Common myeloid progenitor, CD34-positive (primary cell): ENCODE measurements around the gene TMTC3.

Experiments used
- CTCF ChIA-PET: fragments of 350-600 bp; sonication (Branson Sonifier 250); formaldehyde crosslinking; loops from one replicate; lab custom pipeline; 2021; ENCODE audit warnings: antibody characterized with exemption; lab: Charles Lee
- POLR2A ChIA-PET: fragments of 350-600 bp; sonication (Branson Sonifier 250); formaldehyde crosslinking; loops from one replicate; lab custom pipeline; 2021; ENCODE audit warnings: antibody characterized with exemption; lab: Charles Lee
- DNase-seq, 3 donors: peaks; one replicate each; pipeline versions ENCODE4 v3.0.0 to v3.0.0-alpha.2; 2013
- H3K27ac ChIP-seq, 2 experiments: 1 replicate in 1 of 2; 2 replicates in 1 of 2; pipeline ENCODE4 v1.7.0; 2013; ENCODE audit warnings: inconsistent platforms in 2 of 2, low read length in 2 of 2, mild to moderate bottlenecking in 2 of 2, low read depth in 1 of 2, moderate library complexity in 1 of 2; ENCODE audit not compliant: severe bottlenecking in 2 of 2, insufficient read depth in 1 of 2, poor library complexity in 1 of 2
- H3K27me3 ChIP-seq, 5 experiments: replicated peaks in 2 of 5; 1 replicate in 3 of 5; 2 replicates in 2 of 5; pipeline versions ENCODE4 v1.6.1 to v1.7.0; 2013; ENCODE audit warnings: low read length in 4 of 5, mild to moderate bottlenecking in 2 of 5, moderate library complexity in 2 of 5, inconsistent platforms in 1 of 5; ENCODE audit not compliant: insufficient read depth in 5 of 5, control insufficient read depth in 4 of 5
- H3K36me3 ChIP-seq, 4 experiments: 1 replicate in 2 of 4; 2 replicates in 2 of 4; pipeline versions ENCODE4 v1.6.1 to v1.7.0; 2013; ENCODE audit warnings: low read length in 3 of 4, control low read depth in 1 of 4, mild to moderate bottlenecking in 1 of 4; ENCODE audit not compliant: control insufficient read depth in 4 of 4, insufficient read depth in 4 of 4
- H3K4me1 ChIP-seq, 4 experiments: 1 replicate in 3 of 4; 2 replicates in 1 of 4; pipeline versions ENCODE4 v1.6.1 to v1.7.1; 2013; ENCODE audit warnings: low read length in 3 of 4, mild to moderate bottlenecking in 3 of 4, control low read depth in 1 of 4, inconsistent platforms in 1 of 4, moderate library complexity in 1 of 4; ENCODE audit not compliant: control insufficient read depth in 4 of 4, insufficient read depth in 4 of 4; ENCODE audit errors: control extremely low read depth in 1 of 4
- H3K4me3 ChIP-seq, 7 experiments: 1 replicate in 4 of 7; 2 replicates in 3 of 7; pipeline versions ENCODE4 v1.5.1 to v1.7.0; 2013; ENCODE audit warnings: mild to moderate bottlenecking in 7 of 7, low read length in 6 of 7, moderate library complexity in 6 of 7, inconsistent platforms in 2 of 7, low read depth in 2 of 7, control low read depth in 1 of 7; ENCODE audit not compliant: insufficient read depth in 4 of 7, control insufficient read depth in 1 of 7; ENCODE audit errors: extremely low read depth in 1 of 7
- H3K9me3 ChIP-seq, 5 experiments: 1 replicate in 4 of 5; 2 replicates in 1 of 5; pipeline versions ENCODE4 v1.6.1 to v1.7.1; 2013; ENCODE audit warnings: low read length in 4 of 5, mild to moderate bottlenecking in 2 of 5, inconsistent platforms in 1 of 5, low read depth in 1 of 5, moderate library complexity in 1 of 5; ENCODE audit not compliant: control insufficient read depth in 4 of 5, insufficient read depth in 2 of 5; ENCODE audit errors: control extremely low read depth in 1 of 5
- WGBS: methylation state at CpG from one replicate; pipeline ENCODE4 v1.1.5; 2013; ENCODE audit not compliant: insufficient coverage; 5-methylcytosine and 5-hydroxymethylcytosine counted together

TMTC3 gene

DNA sequence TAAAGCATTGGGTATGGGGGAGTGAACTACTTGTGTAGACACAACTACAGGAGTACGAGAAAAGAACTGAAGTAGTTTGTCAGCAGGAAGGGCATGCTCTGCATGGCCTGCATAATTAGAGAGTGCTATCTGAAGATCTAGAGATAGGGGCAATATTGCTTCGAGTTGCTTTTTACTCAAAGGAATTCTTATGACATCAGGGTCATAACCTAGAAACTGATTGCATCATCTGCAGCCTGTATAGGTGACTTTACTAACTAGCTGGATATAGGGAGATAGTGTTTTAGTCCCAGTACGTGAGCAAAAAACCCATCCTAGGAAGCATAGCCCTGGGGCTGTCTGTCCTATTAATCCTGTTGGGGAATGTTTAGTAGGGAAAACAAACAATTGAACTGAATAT is 39.8 kb downstream of the TMTC3 start:
- Histone ChIP-seq H3K4me1 (no peaks in the 10 kb centered on the region), H3K36me3 (peaks cover 2 to 63% (median 21%) of the 10 kb centered on the region in 4 experiments), H3K27ac (no peak overlapping the region), H3K9me3 (peaks cover 0 to 7% (median 5%) of the 10 kb centered on the region in 5 experiments), H3K4me3 (no peak overlapping the region), H3K27me3 (no peaks in the 10 kb centered on the region)
- ChIA-PET POLR2A (no interaction called here), CTCF (interaction anchor here (0.8 kb wide), 1 partner anchor 9 kb away, joined by 3 read pairs; no protein-coding TSS in a partner anchor)
- DNase-seq, result no peak
- 95% methylated on average over 3 of the region's 3 CpGs for WGBS

DNA sequence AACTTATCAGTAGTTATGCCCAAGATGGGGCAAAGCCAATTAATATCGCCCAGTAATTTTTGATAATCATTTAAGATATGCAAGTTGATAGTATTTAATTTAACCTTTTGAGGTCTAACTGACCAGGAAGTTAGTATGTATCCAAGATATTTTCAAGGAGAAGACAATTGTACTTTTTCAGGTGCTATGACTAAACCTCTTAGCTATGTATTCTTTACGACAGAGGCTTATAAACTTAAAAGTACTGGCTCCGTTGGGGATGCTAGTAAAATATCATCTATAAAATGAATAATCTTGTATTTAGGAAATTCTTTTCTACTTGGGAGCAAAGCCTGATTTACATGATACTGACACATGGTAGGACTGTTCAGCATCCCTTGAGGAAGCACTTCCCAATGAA is 40.3 kb downstream of the TMTC3 start:
- ChIA-PET CTCF (interaction anchor here (0.8 kb wide), 1 partner anchor 9 kb away, joined by 3 read pairs; no protein-coding TSS in a partner anchor), POLR2A (no interaction called here)

DNA sequence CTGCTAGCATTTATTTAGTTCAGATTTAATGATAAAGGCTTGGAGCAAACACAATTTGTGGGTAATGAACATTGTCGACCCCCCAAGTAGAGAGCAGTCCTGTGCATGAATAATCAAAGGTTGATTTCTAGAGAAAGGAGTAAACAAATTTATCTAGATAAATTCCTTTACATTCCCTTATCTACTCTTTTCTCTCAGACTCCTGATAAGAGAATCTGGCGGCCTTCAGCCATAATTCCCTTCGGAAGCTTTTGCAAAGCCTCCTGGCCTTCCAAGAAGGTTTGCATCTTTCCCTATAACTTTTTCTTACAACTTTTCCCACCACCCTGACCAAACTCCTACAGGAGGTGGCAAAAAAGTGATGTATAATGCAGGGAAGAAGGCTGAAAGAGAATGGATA is 42.1 kb downstream of the TMTC3 start:
- CTCF ChIA-PET, result no interaction called here
- Histone ChIP-seq H3K27me3 (no peaks in the 10 kb centered on the region), H3K4me3 (no peak overlapping the region), H3K4me1 (no peaks in the 10 kb centered on the region), H3K36me3 (peaks cover 2 to 48% (median 16%) of the 10 kb centered on the region in 4 experiments), H3K27ac (no peak overlapping the region), H3K9me3 (peaks cover 0 to 7% (median 5%) of the 10 kb centered on the region in 5 experiments)
- POLR2A ChIA-PET, result no interaction called here
- WGBS, result 100% methylated on average over 1 of the region's 3 CpGs
- no peak for DNase-seq

More for the DNA sequence above, 40.3 kb downstream of the TMTC3 start:
- Histone ChIP-seq H3K27ac (no peak overlapping the region), H3K4me3 (no peak overlapping the region), H3K36me3 (peaks cover 2 to 60% (median 18%) of the 10 kb centered on the region in 4 experiments), H3K27me3 (no peaks in the 10 kb centered on the region), H3K4me1 (no peaks in the 10 kb centered on the region), H3K9me3 (peaks cover 0 to 7% (median 5%) of the 10 kb centered on the region in 5 experiments)
- DNase-seq, result no peak
- no CpG with 5 or more reads among the region's 3 CpGs for WGBS

DNA sequence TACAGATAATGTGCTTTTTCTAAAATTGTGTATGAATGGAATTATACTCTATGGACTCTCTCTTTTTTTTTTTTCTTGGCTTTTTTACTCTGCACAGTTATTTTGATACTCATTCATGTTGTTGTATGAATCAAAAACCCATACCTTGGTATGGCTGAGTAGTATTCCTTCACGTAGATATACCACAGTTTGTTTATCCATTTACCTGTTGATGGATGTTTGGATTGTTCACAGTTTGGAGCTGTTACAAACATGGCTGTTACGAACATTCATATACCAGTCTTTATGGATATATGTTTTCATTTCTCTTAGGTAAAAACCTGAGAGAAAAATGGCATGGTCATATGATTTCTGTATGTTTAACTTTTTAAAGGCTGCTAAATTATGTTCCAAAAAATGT is 43.2 kb downstream of the TMTC3 start:
- H3K4me1 ChIP-seq, result no peaks in the 10 kb centered on the region
- peaks cover 0 to 7% (median 5%) of the 10 kb centered on the region in 5 experiments for H3K9me3 ChIP-seq
- no CpG with 5 or more reads among the region's 2 CpGs for WGBS
- POLR2A ChIA-PET, result no interaction called here
- H3K4me3 ChIP-seq, result no peak overlapping the region
- no peak overlapping the region for H3K27ac ChIP-seq
- H3K36me3 ChIP-seq, result peaks cover 2 to 39% (median 13%) of the 10 kb centered on the region in 4 experiments
- CTCF ChIA-PET, result no interaction called here
- no peaks in the 10 kb centered on the region for H3K27me3 ChIP-seq
- no peak for DNase-seq

DNA sequence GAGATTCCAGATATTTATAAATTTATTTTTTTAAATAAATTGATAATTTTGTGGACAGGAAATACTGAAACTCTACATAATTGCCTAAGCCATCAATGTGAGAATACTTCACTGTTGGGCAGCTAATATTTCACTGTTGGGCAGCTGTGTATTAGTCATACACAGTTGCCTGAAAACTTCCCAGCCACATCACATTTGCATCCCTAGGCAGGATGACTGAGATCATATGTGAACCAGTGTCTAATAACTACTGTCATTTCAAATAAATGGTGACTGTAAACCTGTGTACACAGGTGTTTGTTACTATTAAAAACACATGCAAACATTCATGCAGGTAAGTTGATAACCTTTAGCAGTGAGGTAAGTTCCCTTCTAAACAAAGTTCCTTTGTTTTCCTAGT is 43.9 kb downstream of the TMTC3 start:
- CTCF ChIA-PET, result no interaction called here
- Histone ChIP-seq H3K4me3 (no peak overlapping the region), H3K27me3 (no peaks in the 10 kb centered on the region), H3K36me3 (peaks cover 2 to 35% (median 10%) of the 10 kb centered on the region in 4 experiments), H3K27ac (no peak overlapping the region), H3K4me1 (no peaks in the 10 kb centered on the region), H3K9me3 (peaks cover 0 to 7% (median 5%) of the 10 kb centered on the region in 5 experiments)
- no peak for DNase-seq
- POLR2A ChIA-PET, result no interaction called here

DNA sequence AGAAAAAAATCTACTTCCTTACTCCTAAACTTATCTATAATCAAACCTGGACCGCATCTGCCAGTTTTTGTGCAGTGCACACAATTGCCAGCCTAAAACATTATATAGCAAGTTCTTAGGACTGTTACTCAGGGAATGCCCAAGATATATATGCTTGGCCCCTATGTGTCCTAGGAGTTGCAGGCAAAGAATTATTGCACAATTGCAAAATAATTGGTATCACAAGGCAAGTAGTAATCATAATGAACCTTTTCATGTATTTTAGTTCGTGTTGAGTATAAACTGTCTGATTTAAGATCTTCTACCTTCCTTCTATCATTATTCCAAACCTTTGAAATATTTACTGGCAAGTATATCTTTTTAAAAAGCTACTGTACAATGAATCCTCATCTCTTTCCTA is 45.5 kb downstream of the TMTC3 start:
- peaks cover 0 to 7% (median 3%) of the 10 kb centered on the region in 5 experiments for H3K9me3 ChIP-seq
- H3K36me3 ChIP-seq, result peaks cover 0 to 21% (median 10%) of the 10 kb centered on the region in 4 experiments
- CTCF ChIA-PET, result no interaction called here
- no peak for DNase-seq
- no peak overlapping the region for H3K27ac ChIP-seq
- H3K27me3 ChIP-seq, result no peaks in the 10 kb centered on the region
- POLR2A ChIA-PET, result no interaction called here
- H3K4me1 ChIP-seq, result no peaks in the 10 kb centered on the region
- no CpG with 5 or more reads among the region's 2 CpGs for WGBS
- no peak overlapping the region for H3K4me3 ChIP-seq

DNA sequence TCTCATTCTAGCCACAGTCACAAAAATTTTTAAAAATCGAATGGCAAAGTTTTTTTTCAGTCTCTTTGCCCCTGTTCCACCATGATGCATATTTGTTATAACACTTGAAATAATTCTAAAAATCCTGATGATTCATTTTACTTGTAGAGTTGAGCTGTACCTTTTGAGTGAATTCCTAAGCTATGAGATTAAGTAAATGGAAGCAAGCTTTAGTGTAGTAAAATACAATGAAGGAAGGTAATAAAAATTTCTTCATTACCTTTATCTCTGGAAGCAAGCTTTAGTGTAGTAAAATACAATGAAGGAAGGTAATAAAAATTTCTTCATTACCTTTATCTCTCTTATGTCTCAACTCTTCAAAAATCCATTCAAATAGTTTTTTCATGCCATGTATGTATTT is 46.1 kb downstream of the TMTC3 start:
- DNase-seq, result no peak
- Histone ChIP-seq H3K4me1 (no peaks in the 10 kb centered on the region), H3K4me3 (no peak overlapping the region), H3K27me3 (no peaks in the 10 kb centered on the region), H3K9me3 (peaks cover 0 to 7% (median 3%) of the 10 kb centered on the region in 5 experiments), H3K36me3 (peaks cover 0 to 16% (median 10%) of the 10 kb centered on the region in 4 experiments), H3K27ac (no peak overlapping the region)
- ChIA-PET POLR2A (no interaction called here), CTCF (no interaction called here)
- WGBS, result no CpG with 5 or more reads among the region's 1 CpG
